Stimulated activated CD4-positive, alpha-beta T cell treated with anti-CD3 and anti-CD28 coated beads, Interleukin-1b, Interleukin-23, amount 100 ng/mL, for 48 hours (primary cell): Measurements from ENCODE around the gene GMPR2.
A peak's percentile ranks its signal among the peaks of the same experiment; 100 is the strongest.

ENCODE experiments used
- DNase-seq: peaks from one replicate; pipeline ENCODE4 v3.0.0-alpha.2; 2020

GMPR2 gene

GRCh38 chr14:24271134-24271833 lies 38.6 kb downstream of the GMPR2 start, which contains the start of gene RABGGTA:
RABGGTA (minus strand) TSS chr14:24271597; CDS start chr14:24271115, 482 bp downstream.
- DNase-seq, result peak; percentile 87

DNA sequence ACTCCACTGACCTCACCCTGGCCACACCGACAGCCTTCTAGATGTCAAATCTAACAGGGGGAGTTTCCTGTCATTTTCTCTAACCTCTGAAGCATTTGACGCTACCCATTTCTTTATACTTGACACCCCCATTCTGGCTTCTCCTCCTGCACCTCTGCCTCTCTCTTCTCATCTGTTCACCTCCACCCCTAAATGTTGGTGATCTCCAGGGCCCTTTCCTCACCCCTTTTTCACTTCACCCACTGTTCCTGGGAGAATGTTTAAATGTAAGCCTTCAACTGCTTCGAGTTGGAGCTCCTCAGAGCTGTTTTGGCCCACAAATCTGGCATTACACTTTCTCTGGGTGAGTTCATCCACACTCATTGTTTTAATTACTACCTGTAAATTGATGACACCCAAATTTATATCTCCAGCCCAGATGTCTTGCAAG lies 39.1 kb downstream of the GMPR2 start:
- DNase-seq, result no peak

GRCh38 chr14:24272467-24272866 lies 39.7 kb downstream of the GMPR2 start:
- no peak for DNase-seq

GRCh38 chr14:24273422-24273998 lies 40.8 kb downstream of the GMPR2 start:
- no peak for DNase-seq

- DNase-seq, result peak; percentile 66
These were observed 41.4 kb downstream of the GMPR2 start for GRCh38 chr14:24274101-24274543.

- no peak for DNase-seq
These were observed 44.3 kb downstream of the GMPR2 start for GRCh38 chr14:24277071-24277470.

GRCh38 chr14:24277606-24278321 lies 45.0 kb downstream of the GMPR2 start:
- peak; percentile 54 for DNase-seq

GRCh38 chr14:24278424-24278823 lies 45.7 kb downstream of the GMPR2 start:
- DNase-seq, result no peak

DNA sequence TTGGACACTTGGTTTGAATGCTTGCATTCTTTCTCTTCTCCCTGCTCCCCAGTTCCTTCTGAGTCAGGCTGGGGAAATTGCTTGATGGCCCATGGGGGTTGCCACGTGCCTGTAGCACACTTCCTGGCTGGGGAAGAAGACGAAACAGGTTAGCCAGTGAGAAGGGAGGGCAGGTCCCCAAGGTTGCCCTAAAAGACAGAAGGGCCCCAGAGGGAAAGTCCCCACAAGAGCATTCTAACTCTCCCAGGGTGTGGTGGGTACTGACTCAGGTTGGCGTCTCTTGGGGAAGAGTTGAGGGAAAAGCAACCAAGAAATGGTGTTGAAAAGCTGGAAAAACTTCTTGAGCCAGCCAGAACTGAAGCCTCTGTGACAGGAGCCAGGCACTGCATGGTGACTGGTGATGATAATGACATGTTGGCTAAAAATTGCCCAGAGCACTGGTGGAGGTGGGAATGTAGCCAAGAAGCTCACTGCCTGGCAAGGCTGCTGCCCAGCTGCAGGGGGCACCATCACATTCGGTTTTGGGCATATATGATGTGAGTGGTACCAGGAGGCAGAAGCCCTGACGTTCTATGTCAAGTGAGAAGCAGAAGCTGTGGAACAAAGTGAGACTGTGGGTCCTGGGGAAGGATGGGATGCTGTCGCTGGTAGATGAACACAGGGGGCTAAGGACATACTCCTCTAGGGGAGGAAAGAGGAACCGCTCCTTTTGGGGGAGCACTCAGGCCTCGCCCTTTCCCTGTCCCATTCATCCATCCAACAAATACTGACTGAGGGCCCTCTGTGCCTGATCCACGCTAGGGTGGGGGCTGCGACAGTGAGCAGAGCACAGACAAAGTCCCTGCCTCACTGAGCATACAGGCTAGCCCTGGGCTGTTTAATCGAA lies 46.8 kb downstream of the GMPR2 start:
- peak; percentile 66 for DNase-seq

- no peak for DNase-seq
These were observed 48.2 kb downstream of the GMPR2 start for GRCh38 chr14:24280797-24281460.

DNA sequence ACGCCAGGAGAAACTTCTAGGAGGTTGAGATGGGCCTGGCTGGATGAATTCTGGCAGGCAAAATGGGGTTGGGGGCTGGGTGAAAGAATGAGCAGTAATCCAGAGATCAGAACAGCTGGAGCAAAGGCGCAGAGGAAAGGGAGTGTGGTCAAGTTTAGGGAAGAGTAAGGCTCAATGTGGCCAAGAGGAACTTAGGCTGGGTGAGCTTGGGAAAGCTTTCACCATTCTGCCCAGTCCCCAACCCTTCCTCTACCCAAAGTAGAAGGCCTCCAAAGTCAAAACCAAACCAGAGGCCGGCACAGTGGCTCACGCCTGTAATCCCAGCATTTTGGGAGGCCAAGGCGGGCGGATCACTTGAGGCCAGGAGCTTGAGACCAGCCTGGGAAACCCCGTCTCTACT lies 48.9 kb downstream of the GMPR2 start:
- DNase-seq, result no peak

GRCh38 chr14:24282736-24283135 lies 50.0 kb downstream of the GMPR2 start:
- no peak for DNase-seq

DNA sequence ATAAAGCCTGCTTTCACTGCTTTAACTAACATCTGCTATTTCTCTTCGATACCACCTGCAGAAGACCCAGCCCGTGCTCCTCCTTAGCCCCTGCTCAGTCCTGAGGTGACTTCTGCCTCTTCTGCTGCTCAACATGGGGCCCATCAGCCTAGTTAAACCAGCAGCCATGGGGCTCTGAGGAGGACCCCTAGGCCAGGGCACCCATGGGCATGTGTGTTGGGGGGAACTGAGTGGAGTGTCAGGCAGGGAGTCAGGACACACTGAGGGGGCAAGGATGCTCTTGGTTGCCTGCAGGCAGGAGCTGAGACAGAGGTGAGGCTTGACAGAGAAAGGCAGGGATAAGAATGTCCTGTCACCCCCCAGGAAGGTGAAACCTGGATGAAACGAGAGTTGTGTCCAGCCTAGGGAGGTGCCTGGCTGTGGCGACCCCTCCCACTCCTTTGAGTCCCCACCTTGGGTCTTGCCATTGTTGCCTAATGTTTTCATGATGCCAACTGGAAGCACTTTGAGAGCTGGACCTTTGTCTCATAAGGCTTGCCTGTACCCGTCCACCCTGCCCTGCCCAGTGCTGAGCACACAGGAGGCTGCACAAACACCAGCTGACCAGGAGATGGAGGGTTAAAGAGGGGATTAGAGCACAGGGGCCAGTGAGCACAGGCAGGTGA lies 51.2 kb downstream of the GMPR2 start:
- no peak for DNase-seq

DNA sequence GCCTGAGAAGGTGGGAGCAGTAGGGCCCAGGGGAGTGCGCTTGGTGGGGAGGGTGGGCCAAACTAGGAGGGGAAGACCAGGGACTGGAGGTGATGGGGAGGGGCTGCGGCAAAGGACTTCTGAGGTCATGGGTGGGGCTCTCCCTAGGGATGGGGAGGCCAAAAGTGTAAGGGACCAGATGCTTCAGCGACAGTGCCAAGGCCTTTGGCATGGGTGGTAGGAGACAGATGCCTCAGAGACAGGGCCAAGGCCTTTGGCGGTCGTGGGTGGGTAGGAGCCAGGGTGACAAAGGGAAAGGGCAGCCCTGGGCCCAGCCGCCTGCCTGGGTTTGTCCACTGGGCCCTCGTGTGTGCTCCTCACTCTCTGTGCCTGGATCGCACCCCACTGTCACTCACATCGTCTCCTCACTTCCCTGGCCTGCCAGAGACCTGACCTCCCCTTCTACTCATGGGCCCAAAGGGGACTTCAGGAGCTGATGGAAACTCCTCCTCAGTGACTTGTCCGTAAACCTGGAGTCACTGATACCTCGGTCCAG lies 51.8 kb downstream of the GMPR2 start:
- no peak for DNase-seq

- no peak for DNase-seq
These were observed 52.6 kb downstream of the GMPR2 start for GRCh38 chr14:24285351-24285750.

GRCh38 chr14:24286996-24287395 lies 54.3 kb downstream of the GMPR2 start:
- DNase-seq, result no peak
